Vagina (tissue), 2 donors: Measurements from ENCODE around the gene PHC2. TPM values are rescaled to one million over a fixed set of nuclear protein-coding genes. Genes with fewer than 3 reads are reported as not detected.

Source experiments
- DNase-seq, 2 donors: peaks; one replicate each; pipeline ENCODE4 v3.0.0-alpha.2; 2017; ENCODE audit errors: extremely low spot score in 2 of 2
- H3K27ac ChIP-seq: fragments of 200-600 bp; sonication (generic); one replicate; pipeline ENCODE4 v1.5.1; 2019
- H3K27me3 ChIP-seq: fragments of 200-600 bp; sonication (generic); one replicate; pipeline ENCODE4 v1.5.1; 2019
- H3K36me3 ChIP-seq, 2 donors: fragments of 200-600 bp; sonication (generic); one replicate each; pipeline ENCODE4 v1.5.1; 2017 to 2019
- H3K4me1 ChIP-seq: fragments of 200-600 bp; sonication (generic); one replicate; pipeline ENCODE4 v1.5.1; 2019
- H3K4me3 ChIP-seq, 2 donors: fragments of 200-600 bp; sonication (generic); 1 replicate in 1 of 2; 2 replicates in 1 of 2; pipeline ENCODE4 v1.5.1; 2016 to 2019
- H3K9me3 ChIP-seq: fragments of 200-600 bp; sonication (generic); one replicate; pipeline ENCODE4 v1.5.1; 2019
- POLR2A ChIP-seq, 2 donors: fragments of 450-650 bp; IDR thresholded peaks; one replicate each; pipeline ENCODE4 v1.6.1; 2017; ENCODE audit warnings: antibody characterized with exemption in 2 of 2, mild to moderate bottlenecking in 2 of 2, moderate library complexity in 2 of 2
- POLR2AphosphoS5 ChIP-seq, 2 donors: sonication (generic); formaldehyde crosslinking; IDR thresholded peaks; one replicate each; pipeline ENCODE4 v1.9.0; 2017; ENCODE audit warnings: antibody characterized with exemption in 2 of 2, mild to moderate bottlenecking in 2 of 2, low read depth in 1 of 2; ENCODE audit not compliant: insufficient read depth in 1 of 2
- intact Hi-C: fragments of 100-400 bp; cut with DNase I; formaldehyde crosslinking; loops from one replicate; pipeline ENCODE4 v1.15.1; 2023
- total RNA-seq: library from RNA; depleted of rRNA; stranded (reverse); fragments of >200 nt; gene quantifications from one replicate; pipeline ENCODE4 v1.2.3, GENCODE V29; 2016
- TF ChIP-seq, protein P1 (sequence below), 3 experiments: fragments of 450-650 bp in 2 of 3; fragments of 200-600 bp in 1 of 3; sonication (generic) in 1 of 3; IDR thresholded peaks; one replicate each; pipeline ENCODE4 v1.5.1; 2017 to 2019; ENCODE audit warnings: antibody characterized with exemption in 3 of 3, mild to moderate bottlenecking in 2 of 3, moderate library complexity in 2 of 3

Gene PHC2
- total RNA-seq, 1 donor from 2014 or later: 97.2 TPM

DNA sequence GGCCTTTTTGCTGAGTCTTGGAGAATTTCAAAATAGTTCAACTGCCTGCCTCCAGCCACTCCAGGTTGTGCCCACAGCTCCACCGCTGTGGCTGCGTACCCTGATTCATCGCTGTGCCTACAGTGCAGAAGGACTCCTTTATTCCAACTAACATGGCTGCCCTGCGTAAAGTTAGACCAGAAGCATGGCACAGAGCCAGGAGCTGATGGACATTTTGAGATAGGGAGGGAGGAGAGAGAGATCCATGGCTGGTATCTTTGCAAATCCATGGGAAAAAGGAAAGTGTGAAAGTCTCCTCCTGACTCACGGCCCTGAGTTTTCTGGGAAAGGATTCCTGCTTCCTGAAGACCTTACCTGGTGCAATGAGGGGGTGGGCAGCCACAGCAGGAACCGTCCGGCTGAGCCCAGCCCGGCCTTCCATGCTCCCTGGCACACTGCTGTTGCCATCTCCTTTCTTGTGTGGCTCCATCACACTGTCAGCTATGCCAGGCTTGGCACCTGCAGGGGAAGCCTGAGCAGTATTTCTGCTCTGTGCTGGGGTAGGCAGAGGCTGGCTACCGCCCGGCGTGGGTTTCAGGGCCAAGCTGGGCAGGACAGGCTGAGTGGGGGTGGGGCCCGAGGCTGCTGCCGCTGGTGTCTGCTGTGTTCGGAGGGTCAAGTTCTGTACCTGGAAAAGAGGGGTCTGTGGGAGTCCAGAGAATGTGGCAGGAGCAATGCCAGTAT lies 64.0 kb downstream of the PHC2 start:
- H3K4me3 ChIP-seq: no peak overlapping the region
- H3K4me1 ChIP-seq: peaks cover 50% of the 10 kb centered on the region
- no peaks in the 10 kb centered on the region for H3K9me3 ChIP-seq
- H3K27me3 ChIP-seq: no peaks in the 10 kb centered on the region
- peak overlapping the region; percentile 71 for H3K27ac ChIP-seq
- TF ChIP-seq POLR2A (IDR thresholded peaks at IDR 0.05) (no peak), POLR2AphosphoS5 (IDR thresholded peaks at IDR 0.05; ENCODE audit: insufficient read depth in 1 of 2, low read depth in 1 of 2) (no peak)
- TF ChIP-seq, protein P1, sequence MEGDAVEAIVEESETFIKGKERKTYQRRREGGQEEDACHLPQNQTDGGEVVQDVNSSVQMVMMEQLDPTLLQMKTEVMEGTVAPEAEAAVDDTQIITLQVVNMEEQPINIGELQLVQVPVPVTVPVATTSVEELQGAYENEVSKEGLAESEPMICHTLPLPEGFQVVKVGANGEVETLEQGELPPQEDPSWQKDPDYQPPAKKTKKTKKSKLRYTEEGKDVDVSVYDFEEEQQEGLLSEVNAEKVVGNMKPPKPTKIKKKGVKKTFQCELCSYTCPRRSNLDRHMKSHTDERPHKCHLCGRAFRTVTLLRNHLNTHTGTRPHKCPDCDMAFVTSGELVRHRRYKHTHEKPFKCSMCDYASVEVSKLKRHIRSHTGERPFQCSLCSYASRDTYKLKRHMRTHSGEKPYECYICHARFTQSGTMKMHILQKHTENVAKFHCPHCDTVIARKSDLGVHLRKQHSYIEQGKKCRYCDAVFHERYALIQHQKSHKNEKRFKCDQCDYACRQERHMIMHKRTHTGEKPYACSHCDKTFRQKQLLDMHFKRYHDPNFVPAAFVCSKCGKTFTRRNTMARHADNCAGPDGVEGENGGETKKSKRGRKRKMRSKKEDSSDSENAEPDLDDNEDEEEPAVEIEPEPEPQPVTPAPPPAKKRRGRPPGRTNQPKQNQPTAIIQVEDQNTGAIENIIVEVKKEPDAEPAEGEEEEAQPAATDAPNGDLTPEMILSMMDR (IDR thresholded peaks at IDR 0.05): no peak
- intact Hi-C loops: loop anchor here (5.0 to 10.0 kb wide), 2 partner anchors 70 to 98 kb away; no protein-coding TSS in a partner anchor
- no peaks in the 10 kb centered on the region for H3K36me3 ChIP-seq
- DNase-seq: no peak

DNA sequence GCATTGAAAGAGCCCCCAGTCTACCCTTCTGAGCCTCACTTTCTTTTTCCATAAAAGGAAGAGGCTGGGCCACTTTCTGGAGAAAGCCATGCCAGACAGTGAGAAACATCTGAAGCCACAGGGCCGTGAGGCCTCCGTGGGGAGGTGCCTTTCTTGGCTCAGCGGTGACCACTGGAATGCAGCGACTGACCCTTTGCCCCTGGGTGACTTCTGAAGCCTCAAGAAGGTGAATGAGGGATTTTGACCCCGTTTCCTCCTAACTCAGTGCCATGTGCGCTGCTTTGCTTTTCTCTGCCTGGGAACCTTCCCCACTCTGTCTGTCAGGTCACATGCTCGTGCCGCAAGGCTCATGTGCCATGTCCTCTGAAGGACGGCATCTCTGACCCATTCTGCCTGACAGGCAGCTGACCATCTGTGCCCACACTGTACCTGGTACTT lies 65.3 kb downstream of the PHC2 start:
- intact Hi-C loops: loop anchor here (5.0 to 10.0 kb wide), 2 partner anchors 68 to 99 kb away; no protein-coding TSS in a partner anchor
- DNase-seq: no peak
- peaks cover 50% of the 10 kb centered on the region for H3K4me1 ChIP-seq

DNA sequence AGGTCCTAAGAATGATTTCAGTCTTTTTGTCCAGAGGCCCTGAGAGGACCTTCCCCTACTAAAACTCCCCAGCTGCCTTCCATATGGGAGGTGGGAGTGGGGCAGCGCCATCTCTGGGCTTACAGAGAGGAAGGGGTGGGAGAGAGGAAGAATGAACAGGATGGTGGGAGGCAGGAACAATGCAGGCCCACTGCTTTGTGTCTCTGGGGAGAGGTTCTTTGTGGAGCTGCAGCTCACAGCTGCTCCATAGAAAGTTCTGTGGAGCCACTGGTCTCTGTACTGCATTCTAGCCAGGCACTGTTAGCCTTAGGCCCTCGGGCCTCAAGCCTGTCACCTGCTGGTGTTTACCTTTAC lies 66.4 kb downstream of the PHC2 start:
- intact Hi-C loops: loop anchor here (10.0 kb wide), 1 partner anchor 100 kb away; no protein-coding TSS in a partner anchor
- Histone ChIP-seq H3K27ac (peak overlapping the region; percentile 71), H3K4me3 (no peak overlapping the region), H3K4me1 (peaks cover 50% of the 10 kb centered on the region), H3K27me3 (no peaks in the 10 kb centered on the region), H3K36me3 (no peaks in the 10 kb centered on the region), H3K9me3 (no peaks in the 10 kb centered on the region)
- TF ChIP-seq, protein P1 (IDR thresholded peaks at IDR 0.05): no peak
- no peak for TF ChIP-seq POLR2A (IDR thresholded peaks at IDR 0.05)
- DNase-seq: no peak

More for the DNA sequence above, 65.3 kb downstream of the PHC2 start:
- no peaks in the 10 kb centered on the region for H3K36me3 ChIP-seq
- H3K9me3 ChIP-seq: no peaks in the 10 kb centered on the region
- H3K4me3 ChIP-seq: no peak overlapping the region
- TF ChIP-seq POLR2AphosphoS5 (IDR thresholded peaks at IDR 0.05; ENCODE audit: insufficient read depth in 1 of 2, low read depth in 1 of 2): peak in 1 of 2 donors; percentile 57
- TF ChIP-seq, protein P1 (IDR thresholded peaks at IDR 0.05): no peak
- no peaks in the 10 kb centered on the region for H3K27me3 ChIP-seq
- peak overlapping the region; percentile 71 for H3K27ac ChIP-seq

DNA sequence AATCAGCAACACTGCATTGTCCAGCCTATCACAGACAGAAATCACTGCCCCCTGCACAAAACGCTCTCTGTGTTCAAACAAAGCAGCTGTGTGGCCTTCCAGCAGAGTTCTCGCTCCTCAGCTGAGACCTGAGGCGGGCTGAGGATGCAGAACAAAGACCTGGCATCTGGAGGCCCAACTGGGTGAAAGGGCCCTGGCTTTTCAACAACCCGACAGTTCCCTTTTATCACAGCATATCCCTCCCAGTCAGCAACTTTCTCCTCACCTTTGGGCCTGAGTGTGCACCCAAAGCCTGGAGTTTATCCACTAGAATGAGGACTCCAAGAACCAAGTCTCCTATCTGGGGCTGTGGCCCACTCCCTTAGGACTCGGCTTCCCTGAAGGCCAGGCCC lies 67.4 kb downstream of the PHC2 start:
- Histone ChIP-seq H3K27ac (peak overlapping the region; percentile 71), H3K27me3 (no peaks in the 10 kb centered on the region), H3K36me3 (no peaks in the 10 kb centered on the region), H3K4me1 (peaks cover 50% of the 10 kb centered on the region), H3K4me3 (no peak overlapping the region), H3K9me3 (no peaks in the 10 kb centered on the region)
- DNase-seq: no peak
- intact Hi-C loops: loop anchor here (10.0 kb wide), 1 partner anchor 101 kb away; no protein-coding TSS in a partner anchor
- TF ChIP-seq, protein P1 (IDR thresholded peaks at IDR 0.05): no peak
- TF ChIP-seq POLR2A (IDR thresholded peaks at IDR 0.05) (no peak), POLR2AphosphoS5 (IDR thresholded peaks at IDR 0.05; ENCODE audit: insufficient read depth in 1 of 2, low read depth in 1 of 2) (no peak)

DNA sequence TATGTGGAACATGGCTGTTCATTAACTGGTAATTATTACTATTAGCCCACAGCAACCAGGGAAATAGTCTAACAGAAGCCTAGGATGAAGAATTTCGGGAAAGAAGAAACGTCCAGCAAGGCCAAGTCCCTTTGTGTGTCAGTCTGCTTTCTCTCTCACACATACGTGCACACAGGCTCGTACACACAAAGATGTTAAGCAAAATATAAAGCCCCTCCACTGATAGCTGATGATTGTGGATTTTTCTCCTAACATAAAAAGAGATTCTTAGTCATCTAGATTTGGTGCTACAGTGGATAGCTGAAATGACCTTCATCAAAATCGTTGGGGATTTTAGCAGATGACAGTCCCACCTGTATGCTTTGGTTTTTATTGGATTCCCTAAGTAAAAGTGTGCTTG lies 67.9 kb downstream of the PHC2 start:
- H3K36me3 ChIP-seq: no peaks in the 10 kb centered on the region
- no peaks in the 10 kb centered on the region for H3K27me3 ChIP-seq
- no peak overlapping the region for H3K4me3 ChIP-seq
- TF ChIP-seq, protein P1 (IDR thresholded peaks at IDR 0.05): no peak
- TF ChIP-seq POLR2A (IDR thresholded peaks at IDR 0.05) (no peak), POLR2AphosphoS5 (IDR thresholded peaks at IDR 0.05; ENCODE audit: insufficient read depth in 1 of 2, low read depth in 1 of 2) (no peak)
- peaks cover 49% of the 10 kb centered on the region for H3K4me1 ChIP-seq
- H3K9me3 ChIP-seq: no peaks in the 10 kb centered on the region
- intact Hi-C loops: loop anchor here (10.0 kb wide), 1 partner anchor 102 kb away; no protein-coding TSS in a partner anchor
- H3K27ac ChIP-seq: peak overlapping the region; percentile 71
- DNase-seq: no peak
